ENCODE results near the gene IL36RN.

Gene IL36RN

DNA sequence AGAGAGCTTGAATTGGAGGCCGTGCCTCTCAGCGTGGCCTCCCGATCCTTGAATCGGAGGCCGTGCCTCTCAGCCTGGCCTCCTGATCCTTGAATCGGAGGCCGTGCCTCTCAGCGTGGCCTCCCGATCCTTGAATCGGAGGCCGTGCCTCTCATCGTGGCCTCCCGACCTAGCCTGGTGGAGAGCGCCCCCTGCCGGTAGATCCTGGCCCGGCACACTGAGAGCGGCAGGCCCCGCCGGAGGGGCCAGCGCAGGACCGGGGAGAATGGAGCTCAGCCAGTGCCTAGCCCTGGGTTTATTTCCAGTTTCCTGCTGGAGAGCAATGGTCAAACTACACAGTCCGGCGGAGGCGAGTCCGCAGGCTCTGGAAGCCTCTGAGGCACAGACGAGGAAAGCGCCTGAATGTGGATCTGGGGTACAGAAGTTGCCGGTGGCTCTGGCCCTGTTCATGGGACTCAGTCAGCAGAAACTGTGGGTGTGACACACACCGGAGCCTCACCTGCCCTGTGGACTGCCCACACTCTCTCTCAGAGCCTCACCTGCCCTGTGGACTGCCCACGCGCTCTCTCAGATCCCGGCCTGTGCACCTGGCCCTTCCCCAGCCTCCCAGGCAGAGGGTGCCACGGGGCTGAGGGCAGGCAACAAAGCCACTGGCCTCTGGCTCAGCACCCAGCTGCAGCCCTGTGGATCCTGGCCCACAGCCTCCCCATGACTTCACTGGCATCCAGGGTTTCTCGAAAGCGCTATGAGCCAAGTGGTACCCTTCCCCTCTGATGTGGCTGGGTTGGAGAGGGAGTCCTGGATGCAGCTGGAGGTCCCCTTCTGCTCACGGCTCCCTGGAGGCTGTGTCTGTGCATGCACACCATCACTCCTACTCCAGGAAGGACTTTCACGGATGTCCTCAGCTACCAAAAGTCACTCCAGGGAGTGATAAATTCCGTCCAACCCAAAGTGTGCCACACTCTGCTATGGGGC is 7.8 kb upstream of the IL36RN start:
- DNase-seq (ENCODE audit: low read depth) = no peak

DNA sequence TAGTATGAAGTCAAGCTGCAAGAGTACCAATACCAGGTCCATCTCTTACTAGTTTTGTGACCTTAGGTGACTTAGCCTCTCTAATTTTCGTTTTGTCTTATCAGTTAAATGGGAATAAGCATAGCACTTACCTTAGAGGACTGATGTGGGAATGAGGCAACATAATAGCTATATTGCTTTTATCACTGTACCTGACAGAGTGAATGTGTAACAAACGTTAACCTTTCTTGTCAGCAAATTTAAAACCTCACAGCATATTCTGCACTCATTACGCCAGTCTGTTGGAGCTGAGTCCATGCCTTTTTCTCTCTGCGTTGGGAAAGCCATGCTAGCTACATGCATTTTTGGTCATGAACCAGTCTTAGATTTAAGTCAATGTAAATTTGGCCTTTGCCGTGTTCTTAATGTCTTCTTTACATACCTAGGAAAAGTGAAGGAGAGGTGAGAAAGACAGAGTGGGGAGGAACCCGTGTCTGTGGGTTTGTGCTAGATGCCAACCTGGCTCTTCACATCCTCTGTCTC is 6.5 kb upstream of the IL36RN start, which contains the start of gene IL36B:
Gene IL36B (minus strand): TSS at position 472 of the 522 bp plus-strand sequence.
- DNase-seq (ENCODE audit: low read depth) = no peak

DNA sequence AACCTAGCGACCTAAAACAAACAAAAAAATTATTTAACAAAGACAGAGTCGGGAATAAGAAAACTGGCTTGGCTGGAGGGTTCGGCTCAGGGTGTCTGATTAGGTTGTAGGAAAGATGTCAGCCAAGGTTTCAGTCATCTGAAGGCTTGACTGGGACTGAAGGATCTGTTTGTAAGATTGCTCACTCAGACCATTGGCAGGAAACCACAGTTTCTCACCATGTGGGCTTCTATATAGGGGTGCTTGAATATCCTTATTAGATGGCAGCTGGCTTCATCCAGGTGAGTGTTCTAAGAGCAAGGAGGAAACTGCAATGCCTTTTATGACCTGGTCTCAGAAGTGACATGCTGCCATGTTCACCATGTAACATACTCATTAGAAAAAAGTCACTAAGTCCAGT is 5.3 kb upstream of the IL36RN start:
- no peak for DNase-seq (ENCODE audit: low read depth)

DNA sequence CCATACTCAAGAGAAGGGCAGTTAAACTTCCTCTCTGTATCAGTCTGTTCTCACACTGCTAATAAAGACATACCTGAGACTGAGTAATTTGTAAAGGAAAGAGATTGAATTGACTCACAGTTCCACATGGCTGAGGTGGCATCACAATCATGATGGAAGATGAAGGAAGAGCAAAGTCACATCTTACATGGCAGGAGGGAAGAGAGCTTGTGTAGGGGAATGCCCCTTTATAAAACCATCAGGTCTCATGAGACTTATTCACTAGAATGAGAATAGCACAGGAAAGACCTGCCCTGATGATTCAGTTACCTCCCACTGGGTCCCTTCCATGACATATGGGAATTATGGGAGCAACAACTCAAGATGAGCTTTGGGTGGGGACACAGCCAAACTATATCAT is 4.9 kb upstream of the IL36RN start:
- DNase-seq (ENCODE audit: low read depth) = no peak

DNA sequence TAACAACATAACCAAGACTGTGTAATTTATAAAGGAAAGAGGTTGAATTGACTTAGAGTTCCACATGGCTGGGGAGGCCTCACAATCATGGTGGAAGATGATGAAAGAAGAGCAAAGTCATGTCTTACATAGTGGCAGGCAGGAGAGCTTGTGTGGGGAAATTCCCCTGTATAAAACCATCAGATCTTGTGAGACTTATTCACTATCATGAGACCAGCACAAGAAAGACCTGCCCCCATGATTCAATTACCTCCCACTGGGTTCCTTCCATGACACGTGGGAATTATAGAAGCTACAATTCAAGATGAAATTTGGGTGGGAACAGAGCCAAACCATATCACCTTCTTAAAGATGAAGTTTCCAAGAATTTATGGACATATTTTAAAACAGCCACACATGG is 2.5 kb upstream of the IL36RN start:
- no peak for DNase-seq (ENCODE audit: low read depth)

DNA sequence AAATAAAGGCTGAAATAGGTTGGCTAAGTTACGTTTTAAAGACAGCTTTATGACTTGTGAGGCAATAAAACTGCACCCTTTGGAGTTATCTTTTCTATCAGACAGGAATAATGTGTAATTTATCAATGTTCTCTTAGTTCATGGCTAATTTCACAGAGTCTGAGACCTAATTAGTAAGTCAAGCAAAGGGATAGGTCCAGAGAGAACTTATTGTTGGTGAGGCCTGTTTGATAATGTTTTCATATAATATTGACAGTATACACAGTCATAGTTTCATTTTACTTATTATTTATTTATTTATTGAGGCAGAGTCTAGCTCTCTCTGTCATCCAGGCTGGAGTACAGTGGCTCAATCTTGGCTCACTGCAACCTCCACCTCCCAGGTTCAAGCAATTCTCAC is 1.9 kb upstream of the IL36RN start:
- no peak for DNase-seq (ENCODE audit: low read depth)

DNA sequence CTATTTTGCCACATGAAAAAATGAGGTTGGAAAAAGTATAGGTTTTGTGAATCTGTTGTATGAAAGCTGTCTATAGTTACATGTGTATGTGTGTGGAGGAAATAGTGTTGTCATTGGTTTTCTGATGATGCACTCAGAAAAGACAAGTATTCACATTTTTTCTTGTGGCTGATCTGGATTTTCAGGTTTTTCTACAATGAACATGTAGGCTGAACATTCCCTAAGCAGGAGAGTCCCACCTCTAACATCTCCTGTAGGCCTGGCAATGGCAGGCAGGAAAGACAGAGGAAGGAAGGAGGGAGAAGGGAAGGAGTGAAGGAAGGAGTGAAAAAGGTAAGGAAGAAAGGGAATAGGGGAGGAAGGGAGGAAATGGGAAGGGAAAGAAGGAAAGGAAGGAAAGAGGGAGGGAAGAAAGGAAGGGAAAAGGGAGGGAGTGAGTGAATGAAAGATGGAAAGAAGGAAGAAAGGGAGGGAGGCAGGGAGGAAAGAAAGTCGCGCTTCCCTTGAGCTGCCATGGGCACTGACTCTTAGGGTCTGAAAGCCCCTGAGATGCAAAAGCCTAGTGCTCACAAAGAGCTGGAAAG is 495 bp upstream of the IL36RN start:
- DNase-seq (ENCODE audit: low read depth) = no peak

DNA sequence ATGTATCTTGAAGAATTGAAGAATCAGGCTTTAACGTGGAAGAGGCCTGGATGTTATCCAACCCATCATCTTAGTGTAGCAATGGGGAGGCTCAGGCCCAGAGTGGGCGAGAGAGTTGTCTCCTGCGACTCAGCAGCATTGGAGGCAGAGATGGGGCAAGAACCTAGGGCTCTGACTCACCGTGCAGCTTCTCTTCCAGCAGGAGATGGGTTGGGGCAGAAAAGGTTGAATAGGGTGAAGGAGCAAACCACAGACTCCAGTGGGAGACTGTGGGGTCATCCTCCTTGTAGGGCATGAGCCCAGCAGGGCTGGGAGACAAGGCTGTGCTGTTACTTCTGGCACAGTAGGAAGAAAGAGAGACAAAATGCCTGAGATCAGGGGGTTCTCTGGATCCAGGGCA is 1.4 kb downstream of the IL36RN start:
- no peak for DNase-seq (ENCODE audit: low read depth)

DNA sequence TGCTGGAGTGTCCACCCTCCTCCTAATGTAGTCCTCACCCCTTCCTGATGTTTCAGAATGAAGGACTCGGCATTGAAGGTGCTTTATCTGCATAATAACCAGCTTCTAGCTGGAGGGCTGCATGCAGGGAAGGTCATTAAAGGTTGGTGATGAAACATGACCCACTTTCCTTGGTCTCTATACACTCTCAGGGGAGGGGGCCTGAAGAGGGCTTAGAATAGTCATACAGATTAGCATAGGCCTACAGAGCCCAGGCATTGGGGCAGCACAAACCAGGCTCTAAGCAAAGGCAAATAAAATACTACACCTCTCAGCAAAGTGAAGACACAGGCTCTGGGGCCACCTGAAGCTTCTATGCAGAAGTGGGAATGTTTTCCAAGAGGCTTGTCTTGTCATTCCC is 1.8 kb downstream of the IL36RN start:
- no peak for DNase-seq (ENCODE audit: low read depth)

DNA sequence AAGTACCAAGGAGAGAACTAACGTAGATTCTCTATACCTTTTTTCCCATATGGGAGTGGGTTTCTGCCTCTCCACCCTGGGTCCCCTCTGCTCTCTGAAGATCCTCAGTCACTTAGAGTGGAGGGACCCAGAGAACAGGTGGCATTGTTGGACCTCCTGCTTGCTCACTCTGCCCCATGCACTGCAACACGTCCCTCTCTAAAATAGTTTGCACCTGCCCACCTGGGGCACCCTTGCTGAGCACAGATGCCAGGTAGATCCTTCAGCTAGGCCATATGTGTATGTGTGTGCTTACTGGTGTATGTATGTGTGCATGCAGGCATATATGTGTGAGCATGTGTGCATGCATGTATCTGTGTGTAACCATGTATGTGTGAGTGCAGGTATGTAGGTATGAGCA is 2.2 kb downstream of the IL36RN start:
- no peak for DNase-seq (ENCODE audit: low read depth)

DNA sequence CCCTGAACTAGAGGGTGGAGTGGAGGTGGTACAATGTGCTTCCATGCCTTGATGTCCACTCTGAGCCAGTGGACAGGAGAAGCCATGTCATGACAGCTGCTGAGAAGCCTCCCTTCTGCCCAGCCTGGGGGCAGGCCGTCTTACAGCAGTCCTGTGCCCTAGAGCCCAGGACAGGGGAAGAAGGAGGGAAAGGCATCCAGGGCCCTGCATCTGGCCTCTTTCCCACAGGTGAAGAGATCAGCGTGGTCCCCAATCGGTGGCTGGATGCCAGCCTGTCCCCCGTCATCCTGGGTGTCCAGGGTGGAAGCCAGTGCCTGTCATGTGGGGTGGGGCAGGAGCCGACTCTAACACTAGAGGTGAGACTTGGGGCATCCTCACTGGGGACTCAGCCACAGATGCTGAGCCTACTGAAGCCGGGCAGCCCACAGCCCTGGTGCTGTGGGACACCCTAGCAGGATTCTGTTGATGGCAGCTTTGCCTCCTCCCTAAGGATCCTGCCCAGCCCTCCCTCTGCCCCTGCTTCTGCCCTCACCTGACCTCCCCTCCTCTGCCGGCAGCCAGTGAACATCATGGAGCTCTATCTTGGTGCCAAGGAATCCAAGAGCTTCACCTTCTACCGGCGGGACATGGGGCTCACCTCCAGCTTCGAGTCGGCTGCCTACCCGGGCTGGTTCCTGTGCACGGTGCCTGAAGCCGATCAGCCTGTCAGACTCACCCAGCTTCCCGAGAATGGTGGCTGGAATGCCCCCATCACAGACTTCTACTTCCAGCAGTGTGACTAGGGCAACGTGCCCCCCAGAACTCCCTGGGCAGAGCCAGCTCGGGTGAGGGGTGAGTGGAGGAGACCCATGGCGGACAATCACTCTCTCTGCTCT is 3.1 kb downstream of the IL36RN start:
- DNase-seq (ENCODE audit: low read depth) = no peak

DNA sequence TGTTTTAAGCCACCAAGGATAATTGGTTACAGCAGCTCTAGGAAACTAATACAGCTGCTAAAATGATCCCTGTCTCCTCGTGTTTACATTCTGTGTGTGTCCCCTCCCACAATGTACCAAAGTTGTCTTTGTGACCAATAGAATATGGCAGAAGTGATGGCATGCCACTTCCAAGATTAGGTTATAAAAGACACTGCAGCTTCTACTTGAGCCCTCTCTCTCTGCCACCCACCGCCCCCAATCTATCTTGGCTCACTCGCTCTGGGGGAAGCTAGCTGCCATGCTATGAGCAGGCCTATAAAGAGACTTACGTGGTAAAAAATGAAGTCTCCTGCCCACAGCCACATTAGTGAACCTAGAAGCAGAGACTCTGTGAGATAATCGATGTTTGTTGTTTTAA is 5.3 kb downstream of the IL36RN start:
- no peak for DNase-seq (ENCODE audit: low read depth)

DNA sequence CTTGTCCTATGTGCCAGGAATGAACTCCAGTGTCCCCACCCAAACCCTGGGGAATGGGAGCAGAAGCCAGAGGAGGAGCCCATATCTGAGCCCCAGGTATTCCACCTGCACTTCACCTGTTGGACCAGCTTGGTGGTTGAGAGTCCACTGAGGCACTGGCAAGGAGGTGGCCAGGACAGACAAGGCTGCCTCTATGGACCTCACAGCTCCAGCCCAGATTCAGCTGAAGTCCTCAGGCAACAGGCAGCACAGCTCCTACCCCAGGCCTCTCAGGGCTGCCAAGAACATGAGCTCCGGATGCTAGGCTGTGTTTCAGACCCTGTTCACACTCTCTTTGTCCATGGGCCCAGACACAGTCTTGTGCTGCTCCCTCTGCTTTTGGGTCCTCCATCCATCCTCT is 5.9 kb downstream of the IL36RN start:
- DNase-seq (ENCODE audit: low read depth) = no peak

DNA sequence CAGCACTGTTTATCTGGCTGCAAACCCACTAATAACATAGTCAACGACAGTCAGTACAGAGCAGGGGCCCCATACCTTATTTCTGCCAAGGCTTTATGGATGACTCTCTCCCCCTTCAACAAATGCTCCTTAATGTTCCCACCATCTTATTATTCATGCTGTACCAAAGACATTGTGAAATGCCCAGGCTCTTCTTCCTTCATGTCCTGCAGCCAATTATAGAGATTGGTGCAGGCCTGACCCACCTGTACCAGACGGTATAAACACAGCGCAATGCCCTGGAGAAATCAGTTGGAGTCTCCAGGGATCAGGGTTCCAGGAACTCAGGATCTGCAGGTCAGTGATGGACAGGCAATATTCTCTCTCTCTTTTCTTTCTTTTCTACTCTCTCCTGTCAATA is 8.7 kb downstream of the IL36RN start, which contains the start of gene IL1F10:
Gene IL1F10 (plus strand): TSS at position 290 of the 400 bp plus-strand sequence. CDS start 4,769 bp downstream, outside the sequence.
- no peak for DNase-seq (ENCODE audit: low read depth)

DNA sequence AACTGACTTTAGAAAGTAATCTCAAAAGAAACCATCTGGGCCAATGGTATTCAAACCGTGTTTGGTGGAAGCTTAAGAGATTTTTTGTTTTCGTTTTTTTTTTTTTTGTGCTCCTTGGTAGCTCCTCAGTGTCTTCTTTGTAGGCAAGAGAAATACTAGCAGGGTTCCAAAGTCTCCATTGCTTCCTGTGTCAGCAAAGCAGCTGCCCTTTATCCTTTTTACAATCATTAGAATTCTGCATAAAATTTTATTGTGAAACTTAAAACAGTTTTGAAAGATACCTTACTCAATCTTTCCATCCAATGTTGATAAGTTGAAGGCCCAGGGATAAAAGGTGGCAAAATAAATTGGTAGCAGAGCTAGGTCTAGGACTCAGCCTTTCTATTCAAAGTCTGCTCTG is 9.3 kb downstream of the IL36RN start:
- DNase-seq (ENCODE audit: low read depth) = no peak

DNA sequence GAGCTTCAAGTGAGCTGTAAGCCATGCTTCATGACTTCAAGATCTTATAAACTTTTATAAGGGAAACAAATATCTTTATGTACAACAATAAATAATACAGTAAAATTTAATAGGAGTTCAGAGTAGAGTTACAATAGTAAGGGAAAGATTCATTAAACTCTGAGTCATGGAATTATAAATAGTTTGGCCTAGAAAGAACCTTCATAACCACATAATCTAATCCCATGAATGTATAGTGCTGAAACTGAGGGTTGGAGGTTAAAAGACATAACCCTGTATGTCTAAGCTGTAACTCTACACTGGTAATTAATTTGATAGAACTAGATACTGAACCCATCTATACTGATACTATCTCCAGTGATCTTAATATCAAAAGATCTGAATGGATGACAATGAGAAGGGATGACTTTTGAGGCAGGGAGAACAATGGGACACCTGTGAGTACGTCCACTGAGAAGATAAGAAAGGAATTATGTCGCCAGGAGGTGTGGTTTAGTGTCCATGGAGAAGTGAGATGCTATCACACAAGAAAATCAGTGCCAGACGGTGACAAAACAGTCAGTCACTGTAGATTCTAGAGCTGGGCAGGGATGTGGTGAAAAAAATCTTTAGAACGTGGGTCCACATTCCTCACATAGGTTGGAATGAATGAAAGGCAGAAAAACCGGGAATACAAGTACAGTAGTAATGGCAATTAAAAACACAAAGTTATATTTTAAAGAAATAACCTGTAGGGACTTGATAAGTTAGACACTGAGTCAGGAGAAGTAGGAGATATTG is 9.9 kb downstream of the IL36RN start:
- DNase-seq (ENCODE audit: low read depth) = no peak

DNA sequence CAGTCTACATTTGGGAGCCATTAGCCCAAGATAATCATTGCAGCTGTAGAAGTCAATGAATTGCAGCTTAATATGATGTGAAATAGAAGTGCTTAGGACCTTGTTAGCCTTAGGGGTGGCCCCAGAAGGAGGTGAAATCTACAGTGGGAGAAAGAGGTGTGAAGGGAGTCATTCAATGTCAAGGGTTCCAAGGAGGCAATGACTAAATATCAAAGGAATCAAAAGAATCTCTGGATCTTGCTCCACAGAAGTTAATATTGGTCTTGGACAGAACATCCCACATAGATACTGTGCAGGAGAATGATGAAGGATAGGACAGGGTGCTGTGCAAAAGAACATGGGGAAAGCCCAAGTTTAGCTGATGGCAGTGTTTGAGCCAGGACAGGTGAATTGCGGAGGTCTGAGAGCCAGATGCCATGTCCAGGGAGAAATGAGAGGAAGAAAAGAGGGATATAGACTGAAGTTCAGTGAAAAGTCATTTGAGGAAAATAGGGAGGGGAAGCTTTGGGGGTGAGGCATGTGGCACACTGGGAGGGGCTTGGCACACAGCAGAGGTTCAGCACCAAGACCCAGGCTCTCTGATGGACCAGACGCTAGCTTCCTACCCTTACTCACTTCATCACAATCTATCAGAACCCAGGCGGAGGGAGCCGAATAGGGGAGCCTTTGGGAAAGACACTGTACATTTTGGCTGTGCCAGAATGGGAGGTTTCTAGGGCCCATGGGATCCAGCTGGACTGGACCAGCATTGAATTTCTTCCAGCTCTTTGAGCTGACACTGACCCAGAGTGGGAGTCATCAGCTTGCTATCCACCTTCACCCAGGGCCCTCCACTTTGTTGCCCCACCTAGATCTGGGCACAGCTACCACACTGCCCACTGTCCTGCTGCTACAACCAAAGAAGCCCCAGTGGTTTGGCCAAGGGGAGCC is 10.9 kb downstream of the IL36RN start:
- DNase-seq (ENCODE audit: low read depth) = no peak

DNA sequence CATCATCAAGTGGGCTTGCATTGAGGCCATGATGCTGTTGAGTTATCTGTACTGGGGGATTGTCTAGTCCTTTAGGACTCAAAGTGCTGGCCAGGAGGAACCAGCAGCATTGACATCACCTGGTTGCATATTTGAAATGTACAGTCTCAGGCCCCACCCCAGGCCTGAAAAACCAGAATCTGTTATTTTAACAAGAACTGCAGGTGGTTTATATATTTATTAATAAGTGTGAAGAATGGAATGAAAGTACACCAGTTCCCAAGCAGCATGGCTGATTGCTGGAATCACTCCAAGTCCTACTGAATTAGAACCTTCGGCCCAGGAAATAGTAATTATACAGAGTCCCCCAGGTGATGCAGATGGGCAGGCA is 11.6 kb downstream of the IL36RN start:
- no peak for DNase-seq (ENCODE audit: low read depth)

DNA sequence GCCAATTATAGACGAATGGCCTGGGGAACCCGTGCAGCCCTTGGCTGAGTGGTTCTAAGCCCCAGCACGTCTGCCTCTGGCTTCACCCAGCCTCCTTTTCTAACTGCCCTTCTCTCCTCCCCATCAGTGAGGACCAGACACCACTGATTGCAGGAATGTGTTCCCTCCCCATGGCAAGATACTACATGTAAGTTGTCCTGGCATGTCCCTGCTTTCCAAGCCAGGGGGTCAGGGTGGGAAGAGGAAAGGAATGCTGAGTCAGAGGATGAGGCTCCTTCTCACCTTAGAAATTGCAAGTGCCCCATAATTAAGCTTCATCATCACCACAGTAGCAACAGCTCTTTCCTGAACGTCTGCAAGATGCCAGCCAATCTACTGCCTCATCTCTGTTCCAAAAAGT is 13.6 kb downstream of the IL36RN start:
- DNase-seq (ENCODE audit: low read depth) = no peak

DNA sequence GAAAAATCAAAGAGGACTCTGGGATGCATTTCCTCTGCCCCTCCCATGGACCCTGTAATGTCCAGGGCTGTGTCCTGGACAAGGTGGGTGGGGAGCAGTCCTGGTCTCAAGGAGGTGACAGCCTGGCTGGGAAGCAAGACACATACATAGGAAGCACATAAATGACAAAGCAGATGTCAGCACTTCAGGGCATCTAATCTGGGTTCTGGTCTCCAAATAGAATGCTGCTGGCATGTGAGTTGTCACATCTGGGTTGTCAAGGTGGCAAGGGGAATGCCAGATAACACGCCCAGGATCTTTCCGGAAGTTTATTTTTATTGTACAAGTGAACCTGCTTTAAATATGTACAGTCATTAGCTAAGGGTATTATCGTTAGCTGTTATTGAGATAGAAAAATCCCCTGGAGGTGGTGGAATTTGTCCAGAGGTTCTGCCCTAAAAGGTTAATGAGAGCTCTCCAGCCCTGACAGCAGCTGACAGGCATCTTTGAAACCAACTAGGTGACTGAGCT is 14.4 kb downstream of the IL36RN start:
- DNase-seq (ENCODE audit: low read depth) = no peak
